A549 (cell line): Measurements from ENCODE around the gene PRR29. TPM values are rescaled to one million over a fixed set of nuclear protein-coding genes. Genes with fewer than 3 reads are reported as not detected.
A peak's percentile ranks its signal among the peaks of the same experiment; 100 is the strongest.
"Not testable (repeated sequence)": the region's sequence is repeated elsewhere in the genome, so short reads cannot be mapped to it uniquely, and the experiment has no call there.

ENCODE experiments used
- ATAC-seq, 2 experiments: fragments of 200-7000 bp in 1 of 2; fragments of >200 bp in 1 of 2; cut with Nextera tagmentation in 1 of 2; cut with Tn5 transposase in 1 of 2; 3 replicates each; pipeline versions ENCODE4 v1.8.0 to v1.9.1; 2018 to 2020; ENCODE audit warnings: mild to moderate bottlenecking in 1 of 2, moderate library complexity in 1 of 2
- CTCF ChIA-PET: fragments of 300-600 bp; sonication (Branson Sonifier 250); formaldehyde crosslinking; extraction: SDS; loops from one replicate; lab custom pipeline; 2021; ENCODE audit warnings: antibody characterized with exemption, inconsistent platforms; lab: Yijun Ruan, JAX
- POLR2A ChIA-PET: fragments of 350-600 bp; formaldehyde crosslinking; extraction: SDS; loops from one replicate; lab custom pipeline; 2021; ENCODE audit warnings: antibody characterized with exemption, inconsistent platforms; lab: Yijun Ruan, JAX
- DNase-seq, 2 experiments: peaks; one replicate each; pipeline versions ENCODE4 v3.0.0 to v3.0.0-alpha.2; 2011 to 2016; ENCODE audit warnings: low read depth in 1 of 2, low spot score in 1 of 2
- FAIRE-seq: peaks from 2 replicates; lab custom pipeline; 2011; peaks lifted over from hg19 to GRCh38; lab: Jason Lieb, UNC
- H3K27ac ChIP-seq, 2 experiments: fragments of >200 bp; sonication (Bioruptor Twin); formaldehyde crosslinking; 3 replicates each; pipeline ENCODE4 v1.5.1; 2016 to 2017
- H3K4me1 ChIP-seq: fragments of >200 bp; sonication (Bioruptor Twin); formaldehyde crosslinking; 3 replicates; pipeline ENCODE4 v1.6.1; 2016
- H3K4me2 ChIP-seq: fragments of >200 bp; sonication (Bioruptor Twin); formaldehyde crosslinking; 3 replicates; pipeline ENCODE4 v1.6.1; 2016
- H3K4me3 ChIP-seq: fragments of >200 bp; sonication (Bioruptor Twin); formaldehyde crosslinking; 3 replicates; pipeline ENCODE4 v1.5.1; 2016
- H3K9me3 ChIP-seq: fragments of >200 bp; sonication (Bioruptor Twin); formaldehyde crosslinking; 3 replicates; pipeline ENCODE4 v1.6.1; 2016
- BHLHE40 ChIP-seq: IDR thresholded peaks from 2 replicates; pipeline ENCODE4 v1.6.1; 2012; ENCODE audit warnings: low read depth, low read length, inconsistent platforms
- CEBPB ChIP-seq, 2 experiments: fragments of >200 bp in 1 of 2; sonication (Bioruptor Twin) in 1 of 2; formaldehyde crosslinking in 1 of 2; IDR thresholded peaks; 2 replicates each; pipeline ENCODE4 v1.6.1; 2012 to 2016
- CHD4 ChIP-seq: fragments of 200-600 bp; sonication (generic); IDR thresholded peaks from 2 replicates; pipeline ENCODE4 v1.6.1; 2016; ENCODE audit warnings: antibody characterized with exemption, mild to moderate bottlenecking, borderline replicate concordance
- EHF ChIP-seq: fragments of 250-450 bp; sonication (Bioruptor Pico); IDR thresholded peaks from 2 replicates; pipeline ENCODE4 v1.5.0; 2020; ENCODE audit warnings: mild to moderate bottlenecking
- EP300 ChIP-seq, 2 experiments: fragments of >200 bp; sonication (Bioruptor Twin); formaldehyde crosslinking; IDR thresholded peaks; 2 replicates in 1 of 2; 3 replicates in 1 of 2; pipeline ENCODE4 v1.6.1; 2016 to 2017
- HEYL ChIP-seq: fragments of 250-450 bp; sonication (Bioruptor Pico); IDR thresholded peaks from 2 replicates; pipeline ENCODE4 v1.8.0; 2021; ENCODE audit warnings: mild to moderate bottlenecking, moderate library complexity
- JUN ChIP-seq, 2 experiments: fragments of >200 bp; sonication (Bioruptor Twin); formaldehyde crosslinking; IDR thresholded peaks; 2 replicates in 1 of 2; 3 replicates in 1 of 2; pipeline ENCODE4 v1.6.1; 2016 to 2017
- KDM1A ChIP-seq: fragments of 200-600 bp; sonication (generic); IDR thresholded peaks from 2 replicates; pipeline ENCODE4 v1.6.1; 2016; ENCODE audit warnings: low read depth, mild to moderate bottlenecking
- KDM5A ChIP-seq: fragments of 200-600 bp; sonication (generic); IDR thresholded peaks from 2 replicates; pipeline ENCODE4 v1.6.1; 2016; ENCODE audit warnings: antibody characterized with exemption, mild to moderate bottlenecking
- PHF8 ChIP-seq: fragments of 200-600 bp; sonication (generic); IDR thresholded peaks from 2 replicates; pipeline ENCODE4 v1.6.1; 2016; ENCODE audit warnings: low read depth, mild to moderate bottlenecking, antibody characterized with exemption, moderate library complexity, borderline replicate concordance
- RAD21 ChIP-seq, 2 experiments: fragments of >200 bp in 1 of 2; sonication (Bioruptor Twin) in 1 of 2; formaldehyde crosslinking in 1 of 2; IDR thresholded peaks in 1 of 2; conservative IDR thresholded peaks in 1 of 2; 2 replicates in 1 of 2; 3 replicates in 1 of 2; pipeline ENCODE4 v1.6.1; 2012 to 2018; ENCODE audit warnings: inconsistent platforms in 1 of 2
- SREBF2 ChIP-seq: fragments of 450-650 bp; IDR thresholded peaks from 2 replicates; pipeline ENCODE4 v1.6.1; 2014; ENCODE audit warnings: mild to moderate bottlenecking, moderate library complexity
- WGBS: methylation state at CpG from one replicate; pipeline ENCODE4 v1.1.6; 2017; ENCODE audit errors: missing lambda C conversion rate; 5-methylcytosine and 5-hydroxymethylcytosine counted together
- polyA plus RNA-seq, 4 experiments: library from polyadenylated mRNA; depleted of rRNA in 3 of 4; stranded (reverse); fragments of >200 nt; fragmentation: RNase III in 1 of 4; extraction: RNeasy Plus Mini Kit Qiagen cat#74134 plus additional on column Dnase treatment in 1 of 4; gene quantifications; 2 replicates in 3 of 4; 3 replicates in 1 of 4; pipeline ENCODE4 v1.2.3, GENCODE V29; 2011 to 2017
- TF ChIP-seq, protein P1 (sequence below): fragments of 200-600 bp; sonication (generic); IDR thresholded peaks from 2 replicates; pipeline ENCODE4 v1.6.1; 2016; ENCODE audit warnings: antibody characterized with exemption, mild to moderate bottlenecking, moderate library complexity
- TF ChIP-seq, protein P2 (sequence below): fragments of 250-450 bp; sonication (Bioruptor Pico); IDR thresholded peaks from 2 replicates; pipeline ENCODE4 v1.5.0; 2020; ENCODE audit warnings: low read depth, mild to moderate bottlenecking, moderate library complexity
- TF ChIP-seq, protein P3 (sequence below): IDR thresholded peaks from 2 replicates; pipeline ENCODE4 v1.6.1; 2012

Gene PRR29
- polyA plus RNA-seq, 2 of the 4 experiments (the other 2 are of a cell fraction) = 0.44 to 0.67 TPM

DNA sequence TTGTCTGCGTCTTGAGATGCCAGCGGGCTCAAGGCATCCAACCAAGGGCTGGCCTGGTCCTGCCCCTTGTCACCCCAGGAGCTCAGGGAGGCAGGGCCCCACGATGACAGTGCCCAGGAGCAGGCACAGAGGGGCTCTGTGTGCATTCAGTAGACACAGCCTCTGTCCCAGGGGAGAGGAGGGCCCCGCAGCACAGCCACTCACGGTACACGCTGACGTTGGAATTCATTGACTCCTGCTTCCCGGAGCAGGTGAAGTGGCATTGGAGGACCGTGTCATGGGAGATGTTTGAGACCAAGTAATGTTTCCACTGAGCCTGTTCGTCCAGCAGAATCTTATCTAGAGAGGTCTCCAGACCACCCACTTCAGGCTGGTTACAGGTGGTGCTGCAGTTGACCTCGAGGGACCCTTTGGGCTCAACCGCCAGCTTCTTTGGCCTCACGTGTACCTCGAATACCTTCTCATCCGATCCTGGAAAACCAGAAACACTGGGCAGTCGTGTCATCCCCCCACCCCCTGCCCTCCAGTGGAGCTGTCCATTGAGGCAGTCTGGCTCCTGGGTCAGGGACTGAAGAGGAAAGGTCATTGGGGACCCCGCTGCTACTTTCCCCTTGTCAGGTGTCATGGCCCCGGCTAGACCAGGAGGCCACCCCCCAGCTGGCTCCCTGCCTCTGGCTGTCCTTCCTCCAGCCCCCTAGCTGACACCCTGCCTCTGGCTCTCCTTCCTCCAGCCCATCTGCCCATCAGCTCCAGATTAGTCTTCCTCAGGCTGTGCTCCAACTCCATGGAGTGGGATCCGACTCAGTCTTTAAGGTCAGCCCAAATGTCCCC, 7.0 kb downstream of the PRR29 start:
- 76% methylated on average over 18 of the region's 19 CpGs for WGBS
- no peak for FAIRE-seq
- CTCF ChIA-PET = interaction anchor here (0.6 to 10.0 kb wide), 14 partner anchors 12 to 634 kb away, joined by 3 to 107 read pairs (median 5); partner anchors contain the start of genes GH1 and ICAM2
- no peak; a peak in 1 of 6 replicates for ATAC-seq
- POLR2A ChIA-PET = interaction anchor here (0.5 to 1.0 kb wide), 2 partner anchors 68 to 140 kb away, joined by 3 to 4 read pairs; no protein-coding TSS in a partner anchor
- peaks cover 28% of the 10 kb centered on the region for H3K4me1 ChIP-seq
- TF ChIP-seq SREBF2 = no peak
- peak overlapping the region; percentile 67 for H3K4me2 ChIP-seq
- H3K27ac ChIP-seq = peak overlapping the region in 1 of 2 experiments; percentile 49; a peak in 3 of 6 replicates
- no peak for DNase-seq
- no peak overlapping the region for H3K4me3 ChIP-seq
- H3K9me3 ChIP-seq = no peaks in the 10 kb centered on the region

DNA sequence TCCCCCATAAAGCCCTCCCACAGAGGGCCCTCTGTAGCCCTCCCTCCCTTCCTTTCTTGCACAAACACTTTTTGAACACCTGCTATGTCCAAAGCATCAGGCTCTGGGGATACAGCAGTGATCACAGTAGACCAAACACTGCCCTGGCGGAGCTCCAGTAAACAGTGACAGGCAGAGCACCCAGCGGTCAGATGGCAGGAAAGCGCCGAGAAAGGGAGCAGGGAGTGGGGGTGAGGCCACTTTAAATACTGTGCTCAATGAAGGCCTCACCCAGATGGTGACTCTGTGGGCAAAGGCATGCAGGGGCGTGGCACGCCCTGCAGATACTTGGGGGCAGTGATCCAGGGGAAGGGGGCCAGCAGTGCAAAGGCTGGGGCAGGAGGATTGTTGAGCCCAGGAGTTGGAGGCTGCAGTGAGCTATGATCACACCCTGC, 7.6 kb downstream of the PRR29 start:
- ChIA-PET CTCF (interaction anchor here (0.6 to 10.0 kb wide), 19 partner anchors 11 to 633 kb away, joined by 3 to 107 read pairs (median 4); partner anchors contain the start of genes GH1 and ICAM2), POLR2A (interaction anchor here (1.0 kb wide), 1 partner anchor 140 kb away, joined by 4 read pairs; no protein-coding TSS in a partner anchor)
- TF ChIP-seq JUN (IDR thresholded peaks at IDR 0.05) (0 out of 5 replicates have a peak, but pooled peaks of 1 of the 2 experiments have one; percentile 42), PHF8 (no peak), EP300 (IDR thresholded peaks at IDR 0.05) (0 out of 5 replicates have a peak, but pooled peaks of 1 of the 2 experiments have one; percentile 11)
- TF ChIP-seq, protein P1, sequence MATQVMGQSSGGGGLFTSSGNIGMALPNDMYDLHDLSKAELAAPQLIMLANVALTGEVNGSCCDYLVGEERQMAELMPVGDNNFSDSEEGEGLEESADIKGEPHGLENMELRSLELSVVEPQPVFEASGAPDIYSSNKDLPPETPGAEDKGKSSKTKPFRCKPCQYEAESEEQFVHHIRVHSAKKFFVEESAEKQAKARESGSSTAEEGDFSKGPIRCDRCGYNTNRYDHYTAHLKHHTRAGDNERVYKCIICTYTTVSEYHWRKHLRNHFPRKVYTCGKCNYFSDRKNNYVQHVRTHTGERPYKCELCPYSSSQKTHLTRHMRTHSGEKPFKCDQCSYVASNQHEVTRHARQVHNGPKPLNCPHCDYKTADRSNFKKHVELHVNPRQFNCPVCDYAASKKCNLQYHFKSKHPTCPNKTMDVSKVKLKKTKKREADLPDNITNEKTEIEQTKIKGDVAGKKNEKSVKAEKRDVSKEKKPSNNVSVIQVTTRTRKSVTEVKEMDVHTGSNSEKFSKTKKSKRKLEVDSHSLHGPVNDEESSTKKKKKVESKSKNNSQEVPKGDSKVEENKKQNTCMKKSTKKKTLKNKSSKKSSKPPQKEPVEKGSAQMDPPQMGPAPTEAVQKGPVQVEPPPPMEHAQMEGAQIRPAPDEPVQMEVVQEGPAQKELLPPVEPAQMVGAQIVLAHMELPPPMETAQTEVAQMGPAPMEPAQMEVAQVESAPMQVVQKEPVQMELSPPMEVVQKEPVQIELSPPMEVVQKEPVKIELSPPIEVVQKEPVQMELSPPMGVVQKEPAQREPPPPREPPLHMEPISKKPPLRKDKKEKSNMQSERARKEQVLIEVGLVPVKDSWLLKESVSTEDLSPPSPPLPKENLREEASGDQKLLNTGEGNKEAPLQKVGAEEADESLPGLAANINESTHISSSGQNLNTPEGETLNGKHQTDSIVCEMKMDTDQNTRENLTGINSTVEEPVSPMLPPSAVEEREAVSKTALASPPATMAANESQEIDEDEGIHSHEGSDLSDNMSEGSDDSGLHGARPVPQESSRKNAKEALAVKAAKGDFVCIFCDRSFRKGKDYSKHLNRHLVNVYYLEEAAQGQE = no peak
- H3K4me3 ChIP-seq = no peak overlapping the region
- H3K9me3 ChIP-seq = no peaks in the 10 kb centered on the region
- no peak for FAIRE-seq
- DNase-seq = peak; percentile 56 to 64
- 16% methylated on average over 6 of the region's 6 CpGs for WGBS
- H3K4me1 ChIP-seq = peaks cover 28% of the 10 kb centered on the region
- H3K4me2 ChIP-seq = peak overlapping the region; percentile 67
- H3K27ac ChIP-seq = peak overlapping the region in 1 of 2 experiments; percentile 49; a peak in 3 of 6 replicates
- peak; percentile 22 to 66; a peak in 4 of 6 replicates for ATAC-seq

DNA sequence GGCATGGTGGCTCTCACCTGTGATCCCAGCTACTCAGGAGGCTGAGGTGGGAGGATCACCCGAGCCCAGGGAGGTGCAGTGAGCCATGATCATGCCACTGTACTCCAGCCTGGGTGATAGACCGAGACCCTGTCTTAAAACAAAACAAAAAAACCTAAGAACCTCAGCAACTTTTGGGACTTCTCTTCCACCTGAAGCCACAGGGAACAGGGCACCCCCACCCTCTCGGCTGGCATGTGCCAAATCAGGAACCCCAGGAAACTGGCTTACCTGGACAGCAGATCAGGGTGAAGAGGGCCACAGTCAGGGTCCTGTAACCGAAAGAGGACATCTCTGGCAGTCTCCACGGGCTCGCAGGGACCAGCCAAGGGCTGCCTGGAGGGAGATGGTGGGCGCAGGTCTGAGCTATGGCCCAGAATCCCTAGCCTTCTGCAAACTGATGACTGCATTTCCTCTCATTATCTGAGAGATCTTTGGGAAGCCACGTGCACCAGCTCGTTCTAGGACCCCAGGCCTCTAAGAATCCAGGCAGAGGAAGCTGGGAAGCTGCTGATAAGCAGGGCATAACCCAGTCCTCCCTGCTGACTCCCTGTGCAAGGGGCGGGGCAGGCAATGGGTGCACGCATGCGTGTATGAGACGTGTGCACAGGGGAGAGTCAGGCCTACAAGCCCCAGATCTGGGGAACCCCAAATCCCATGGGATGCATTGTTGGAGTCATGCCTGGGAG, 8.4 kb downstream of the PRR29 start:
- ChIA-PET CTCF (interaction anchor here (0.8 to 10.0 kb wide), 15 partner anchors 11 to 275 kb away, joined by 3 to 107 read pairs (median 5); partner anchors contain the start of genes GH1 and ICAM2), POLR2A (no interaction called here)
- ATAC-seq (no peak), DNase-seq (no peak), FAIRE-seq (no peak)
- Histone ChIP-seq H3K4me1 (peaks cover 28% of the 10 kb centered on the region), H3K27ac (peak overlapping the region in 1 of 2 experiments; percentile 49; a peak in 3 of 6 replicates), H3K9me3 (no peaks in the 10 kb centered on the region), H3K4me3 (no peak overlapping the region), H3K4me2 (peak overlapping the region; percentile 67)
- WGBS = 80% methylated on average over 12 of the region's 13 CpGs
- TF ChIP-seq BHLHE40 (no peak), CEBPB (IDR thresholded peaks at IDR 0.05) (no peak), RAD21 (conservative IDR thresholded peaks at IDR 0.05 in 1 of 2, IDR thresholded peaks at IDR 0.05 in 1 of 2) (no peak), CHD4 (no peak), EHF (CRISPR knock-in tag) (no peak), SREBF2 (no peak), KDM1A (no peak), HEYL (CRISPR knock-in tag) (no peak), KDM5A (no peak)
- TF ChIP-seq, protein P2, sequence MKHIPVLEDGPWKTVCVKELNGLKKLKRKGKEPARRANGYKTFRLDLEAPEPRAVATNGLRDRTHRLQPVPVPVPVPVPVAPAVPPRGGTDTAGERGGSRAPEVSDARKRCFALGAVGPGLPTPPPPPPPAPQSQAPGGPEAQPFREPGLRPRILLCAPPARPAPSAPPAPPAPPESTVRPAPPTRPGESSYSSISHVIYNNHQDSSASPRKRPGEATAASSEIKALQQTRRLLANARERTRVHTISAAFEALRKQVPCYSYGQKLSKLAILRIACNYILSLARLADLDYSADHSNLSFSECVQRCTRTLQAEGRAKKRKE (CRISPR knock-in tag) = no peak
- TF ChIP-seq, protein P3, sequence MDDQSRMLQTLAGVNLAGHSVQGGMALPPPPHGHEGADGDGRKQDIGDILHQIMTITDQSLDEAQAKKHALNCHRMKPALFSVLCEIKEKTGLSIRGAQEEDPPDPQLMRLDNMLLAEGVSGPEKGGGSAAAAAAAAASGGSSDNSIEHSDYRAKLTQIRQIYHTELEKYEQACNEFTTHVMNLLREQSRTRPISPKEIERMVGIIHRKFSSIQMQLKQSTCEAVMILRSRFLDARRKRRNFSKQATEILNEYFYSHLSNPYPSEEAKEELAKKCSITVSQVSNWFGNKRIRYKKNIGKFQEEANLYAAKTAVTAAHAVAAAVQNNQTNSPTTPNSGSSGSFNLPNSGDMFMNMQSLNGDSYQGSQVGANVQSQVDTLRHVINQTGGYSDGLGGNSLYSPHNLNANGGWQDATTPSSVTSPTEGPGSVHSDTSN = no peak

DNA sequence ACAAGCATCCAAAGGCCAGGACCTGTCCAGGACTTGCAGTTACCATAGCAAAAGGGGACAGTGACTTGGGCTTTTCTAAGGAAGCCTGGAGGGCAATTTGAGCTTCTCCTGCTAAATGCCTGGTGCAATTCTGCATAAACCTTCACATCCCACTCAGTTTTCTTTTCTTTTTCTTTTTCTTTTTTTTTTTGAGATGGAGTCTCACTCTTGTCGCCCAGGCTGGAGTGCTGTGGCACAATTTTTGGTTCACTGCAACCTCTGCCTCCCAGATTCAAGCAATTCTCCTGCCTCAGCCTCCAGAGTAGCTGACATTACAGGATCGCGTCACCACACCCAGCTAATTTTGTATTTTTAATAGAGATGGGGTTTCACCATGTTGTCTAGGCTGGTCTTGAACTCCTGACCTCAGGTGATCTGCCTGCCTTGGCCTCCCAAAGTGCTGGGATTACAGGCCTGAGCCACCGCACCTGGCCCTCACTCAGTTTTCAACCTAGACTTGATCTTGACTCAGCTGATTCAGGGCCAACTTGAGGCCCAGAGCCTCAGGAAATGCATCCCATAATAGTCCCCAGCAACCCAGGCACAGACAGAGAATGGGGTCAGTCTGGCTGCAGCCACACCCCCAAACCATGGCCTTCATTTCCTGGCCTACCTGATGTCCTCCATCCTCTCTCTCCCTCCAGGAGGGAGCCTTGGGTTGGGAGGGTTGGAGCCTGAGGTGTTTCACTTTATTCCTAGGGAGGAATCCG, 9.1 kb downstream of the PRR29 start:
- H3K4me1 ChIP-seq = peaks cover 28% of the 10 kb centered on the region
- H3K27ac ChIP-seq, H3K9me3 ChIP-seq, DNase-seq, ATAC-seq, POLR2A ChIA-PET, FAIRE-seq, H3K4me2 ChIP-seq, H3K4me3 ChIP-seq: not testable (repeated sequence)
- 92% methylated on average over 5 of the region's 5 CpGs for WGBS
- CTCF ChIA-PET = interaction anchor here (1.0 to 10.0 kb wide), 8 partner anchors 10 to 127 kb away, joined by 3 to 107 read pairs (median 11); partner anchors contain the start of genes GH1 and ICAM2
